Astrocyte (in vitro differentiated cells and primary cell): ENCODE measurements around the gene ZNF532. TPM values are rescaled to one million over a fixed set of nuclear protein-coding genes. Genes with fewer than 3 reads are reported as not detected.

Source experiments
- DNase-seq: peaks from one replicate; pipeline ENCODE4 v3.0.0-alpha.2; 2010; ENCODE audit warnings: low read depth
- FAIRE-seq: peaks from 2 replicates; lab custom pipeline; 2011; peaks lifted over from hg19 to GRCh38; lab: Jason Lieb, UNC
- H2AFZ ChIP-seq: 2 replicates; pipeline ENCODE4 v1.6.0; 2012; ENCODE audit warnings: low read depth, low read length, inconsistent platforms
- H3K27ac ChIP-seq: 2 replicates; pipeline ENCODE4 v1.5.1; 2011; ENCODE audit warnings: low read depth, low read length, inconsistent platforms
- H3K27me3 ChIP-seq: 2 replicates; pipeline ENCODE4 v1.6.0; 2011; ENCODE audit warnings: low read length, inconsistent platforms; ENCODE audit not compliant: insufficient read depth
- H3K36me3 ChIP-seq: 2 replicates; pipeline ENCODE4 v1.5.1; 2011; ENCODE audit warnings: low read length, inconsistent platforms; ENCODE audit not compliant: insufficient read depth
- H3K4me1 ChIP-seq: 2 replicates; pipeline ENCODE4 v1.5.1; 2011; ENCODE audit warnings: low read length, inconsistent platforms; ENCODE audit not compliant: insufficient read depth
- H3K4me2 ChIP-seq: 2 replicates; pipeline ENCODE4 v1.6.0; 2012; ENCODE audit warnings: low read length, inconsistent platforms
- H3K4me3 ChIP-seq: 2 replicates; pipeline ENCODE4 v1.5.1; 2011; ENCODE audit warnings: low read depth, mild to moderate bottlenecking, low read length, inconsistent platforms; ENCODE audit not compliant: insufficient read depth
- H3K79me2 ChIP-seq: 2 replicates; pipeline ENCODE4 v1.6.0; 2012; ENCODE audit warnings: mild to moderate bottlenecking, low read length, inconsistent platforms; ENCODE audit not compliant: insufficient read depth
- H3K9ac ChIP-seq: 2 replicates; pipeline ENCODE4 v1.6.0; 2012; ENCODE audit warnings: mild to moderate bottlenecking, low read length, inconsistent platforms
- H3K9me3 ChIP-seq: 2 replicates; pipeline ENCODE4 v1.5.1; 2012; ENCODE audit warnings: low read depth, mild to moderate bottlenecking, low read length, inconsistent platforms; ENCODE audit not compliant: insufficient read depth
- H4K20me1 ChIP-seq: 2 replicates; pipeline ENCODE4 v1.6.0; 2012; ENCODE audit warnings: low read length, inconsistent platforms; ENCODE audit not compliant: insufficient read depth
- H3K27ac Mint-ChIP-seq: one replicate; pipeline ENCODE4 v1.8.0; 2021; ENCODE audit warnings: mild to moderate bottlenecking, mixed read lengths; ENCODE audit not compliant: unreplicated experiment
- H3K27me3 Mint-ChIP-seq: one replicate; pipeline ENCODE4 v1.8.0; 2021; ENCODE audit warnings: low read depth, mixed read lengths; ENCODE audit not compliant: unreplicated experiment
- H3K36me3 Mint-ChIP-seq: one replicate; pipeline ENCODE4 v1.8.0; 2021; ENCODE audit warnings: low read depth, mixed read lengths; ENCODE audit not compliant: unreplicated experiment
- H3K4me1 Mint-ChIP-seq: one replicate; pipeline ENCODE4 v1.8.0; 2021; ENCODE audit warnings: low read depth, mixed read lengths; ENCODE audit not compliant: unreplicated experiment
- H3K4me3 Mint-ChIP-seq: one replicate; pipeline ENCODE4 v1.8.0; 2021; ENCODE audit warnings: mild to moderate bottlenecking, moderate library complexity, mixed read lengths; ENCODE audit not compliant: unreplicated experiment
- H3K9me3 Mint-ChIP-seq: one replicate; pipeline ENCODE4 v1.8.0; 2021; ENCODE audit warnings: mild to moderate bottlenecking, mixed read lengths; ENCODE audit not compliant: unreplicated experiment
- CTCF ChIP-seq: IDR thresholded peaks from 2 replicates; pipeline ENCODE4 v1.5.1; 2011; ENCODE audit warnings: low read depth, mild to moderate bottlenecking, inconsistent platforms, low read length, moderate library complexity; ENCODE audit not compliant: insufficient read depth
- EZH2 ChIP-seq: IDR thresholded peaks from 2 replicates; pipeline ENCODE4 v1.6.1; 2012; ENCODE audit warnings: mild to moderate bottlenecking, low read length, inconsistent platforms; ENCODE audit not compliant: insufficient read depth
- total RNA-seq: library from RNA; stranded (reverse); gene quantifications from 2 replicates; pipeline ENCODE4 v1.2.1, GENCODE V29; 2021

Gene ZNF532
- total RNA-seq, 1 donor from 2014 or later, result 135 TPM

- no peak for DNase-seq
- Histone ChIP-seq H3K9me3 (no peaks in the 10 kb centered on the region), H3K79me2 (peaks cover 31% of the 10 kb centered on the region), H2AFZ (no peak overlapping the region), H3K36me3 (peaks cover 21% of the 10 kb centered on the region), H3K4me3 (no peak overlapping the region), H3K4me1 (peaks cover 5% of the 10 kb centered on the region), H4K20me1 (peaks cover 20% of the 10 kb centered on the region), H3K27me3 (no peaks in the 10 kb centered on the region), H3K27ac (no peak overlapping the region), H3K4me2 (no peak overlapping the region), H3K9ac (no peak overlapping the region)
- FAIRE-seq, result peak; percentile 32
- no peaks in the 10 kb centered on the region for H3K27me3 Mint-ChIP-seq
- no peak overlapping the region for H3K4me3 Mint-ChIP-seq
- no peak for TF ChIP-seq EZH2
- peaks cover 17% of the 10 kb centered on the region for H3K4me1 Mint-ChIP-seq
- H3K36me3 Mint-ChIP-seq, result peaks cover 22% of the 10 kb centered on the region
- no peak overlapping the region for H3K27ac Mint-ChIP-seq
- no peaks in the 10 kb centered on the region for H3K9me3 Mint-ChIP-seq
Measured at GRCh38 chr18:58965291-58966004, 100.8 kb downstream of the ZNF532 start.

- Mint-ChIP-seq H3K27me3 (no peaks in the 10 kb centered on the region), H3K4me3 (no peak overlapping the region), H3K36me3 (peaks cover 22% of the 10 kb centered on the region), H3K9me3 (no peaks in the 10 kb centered on the region), H3K27ac (no peak overlapping the region), H3K4me1 (peaks cover 17% of the 10 kb centered on the region)
- Histone ChIP-seq H3K4me1 (peaks cover 5% of the 10 kb centered on the region), H3K27me3 (no peaks in the 10 kb centered on the region), H3K9ac (no peak overlapping the region), H3K9me3 (no peaks in the 10 kb centered on the region), H3K79me2 (peaks cover 34% of the 10 kb centered on the region), H2AFZ (no peak overlapping the region), H4K20me1 (peaks cover 20% of the 10 kb centered on the region), H3K27ac (no peak overlapping the region), H3K36me3 (peaks cover 19% of the 10 kb centered on the region), H3K4me2 (no peak overlapping the region), H3K4me3 (no peak overlapping the region)
- no peak for TF ChIP-seq CTCF
- TF ChIP-seq EZH2, result no peak
- no peak for DNase-seq
- FAIRE-seq, result no peak
Measured at GRCh38 chr18:58966005-58966677, 101.5 kb downstream of the ZNF532 start.

GRCh38 chr18:58966704-58967103 is 102.0 kb downstream of the ZNF532 start:
- Mint-ChIP-seq H3K9me3 (no peaks in the 10 kb centered on the region), H3K27me3 (no peaks in the 10 kb centered on the region), H3K27ac (no peak overlapping the region), H3K36me3 (peaks cover 19% of the 10 kb centered on the region), H3K4me3 (no peak overlapping the region), H3K4me1 (peaks cover 14% of the 10 kb centered on the region)
- no peak for FAIRE-seq
- no peaks in the 10 kb centered on the region for H3K9me3 ChIP-seq
- H3K27me3 ChIP-seq, result no peaks in the 10 kb centered on the region
- TF ChIP-seq CTCF (no peak), EZH2 (no peak)
- H3K36me3 ChIP-seq, result peaks cover 16% of the 10 kb centered on the region
- H3K4me1 ChIP-seq, result peaks cover 5% of the 10 kb centered on the region
- DNase-seq, result no peak
- H3K9ac ChIP-seq, result no peak overlapping the region
- no peak overlapping the region for H3K27ac ChIP-seq
- peaks cover 23% of the 10 kb centered on the region for H4K20me1 ChIP-seq
- no peak overlapping the region for H3K4me3 ChIP-seq
- H3K79me2 ChIP-seq, result peaks cover 29% of the 10 kb centered on the region
- no peak overlapping the region for H3K4me2 ChIP-seq
- no peak overlapping the region for H2AFZ ChIP-seq
